GM18873 (cell line): Measurements from ENCODE around the gene CBX5.
"Not testable (repeated sequence)": the region's sequence is repeated elsewhere in the genome, so short reads cannot be mapped to it uniquely, and the experiment has no call there.

Source experiments
- ATAC-seq: cut with Tn5 transposase; IDR thresholded peaks from one replicate; pipeline ENCODE4 v1.9.1; 2021; ENCODE audit warnings: mild to moderate bottlenecking, moderate library complexity, moderate number of reproducible peaks; ENCODE audit not compliant: unreplicated experiment, low FRiP score

The CBX5 gene

DNA sequence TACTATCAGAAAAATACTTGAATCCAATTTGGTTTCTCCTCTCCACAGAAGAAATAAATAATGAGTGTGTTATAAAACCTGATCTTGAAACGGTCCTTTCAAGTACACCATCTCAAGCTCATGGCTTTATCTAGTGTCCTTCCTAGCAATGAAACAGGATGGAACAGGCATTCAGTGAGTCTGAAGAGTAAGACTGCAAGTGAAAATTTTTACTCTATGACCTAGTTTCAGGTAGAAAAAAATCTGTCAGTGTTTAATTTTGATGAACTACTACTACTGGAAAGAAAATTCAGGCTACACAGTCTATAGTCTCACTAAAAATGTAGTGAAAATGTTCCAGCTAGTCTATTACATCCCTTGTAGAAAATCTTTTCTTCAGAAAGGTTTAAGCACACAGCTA lies 7.7 kb downstream of the CBX5 start:
- ATAC-seq = no peak

DNA sequence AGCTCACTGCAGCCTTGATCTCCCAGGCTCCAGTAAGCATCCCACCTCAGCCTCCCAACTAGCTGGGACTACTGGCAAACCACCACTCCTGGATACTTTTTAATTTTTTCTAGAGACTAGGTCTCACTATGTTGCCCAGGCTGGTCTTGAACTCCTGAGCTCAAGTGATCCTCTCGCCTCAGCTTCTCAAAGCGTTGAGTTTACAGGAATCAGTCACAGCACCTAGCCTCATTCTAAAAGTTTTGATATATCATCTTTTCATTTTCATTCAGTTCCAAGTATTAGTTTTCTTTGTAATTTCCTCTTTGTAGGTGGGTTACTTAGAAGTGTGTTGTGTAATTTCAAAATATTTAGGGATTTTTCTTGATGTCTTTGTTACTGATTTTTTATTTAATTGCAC lies 9.6 kb downstream of the CBX5 start:
- no peak for ATAC-seq

DNA sequence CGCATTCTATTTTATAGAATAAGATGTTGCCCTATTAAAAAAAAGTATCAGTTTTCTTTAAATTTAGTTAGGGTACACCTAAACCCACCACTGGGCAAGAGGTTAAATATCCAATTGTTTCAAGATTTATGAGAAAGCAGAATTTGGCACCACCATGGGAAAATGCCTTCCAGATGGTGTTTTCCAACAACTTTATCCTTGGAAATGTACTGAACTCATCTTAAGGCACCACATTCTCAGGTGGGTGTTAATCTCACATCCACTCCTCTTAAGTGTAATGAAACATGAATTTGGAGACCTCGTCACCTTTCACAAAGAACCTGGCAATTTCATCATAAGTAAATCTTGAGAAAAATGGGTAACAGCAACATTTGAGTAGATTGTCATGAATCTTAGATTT lies 13.1 kb downstream of the CBX5 start:
- no peak for ATAC-seq

DNA sequence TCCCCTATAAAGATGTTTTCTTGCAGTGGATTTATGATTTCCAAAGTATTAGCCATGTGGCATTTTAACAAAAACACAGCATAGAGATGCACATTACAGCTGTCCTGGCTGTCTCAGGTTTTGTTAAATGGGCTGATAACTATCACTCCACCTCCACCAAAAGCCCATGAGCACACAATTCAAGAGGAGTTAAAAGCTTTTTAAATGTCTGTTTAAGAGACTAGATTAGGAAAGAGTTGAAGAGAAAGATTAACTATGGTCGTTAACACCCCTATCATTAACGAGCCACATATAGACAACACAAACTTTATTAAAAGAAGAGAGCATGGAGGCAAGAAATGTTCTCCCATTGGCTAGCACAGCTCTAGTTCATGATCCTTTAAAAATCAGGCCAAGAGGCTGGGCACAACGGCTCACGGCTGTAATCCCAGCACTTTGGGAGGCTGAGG lies 14.5 kb downstream of the CBX5 start:
- no peak for ATAC-seq

DNA sequence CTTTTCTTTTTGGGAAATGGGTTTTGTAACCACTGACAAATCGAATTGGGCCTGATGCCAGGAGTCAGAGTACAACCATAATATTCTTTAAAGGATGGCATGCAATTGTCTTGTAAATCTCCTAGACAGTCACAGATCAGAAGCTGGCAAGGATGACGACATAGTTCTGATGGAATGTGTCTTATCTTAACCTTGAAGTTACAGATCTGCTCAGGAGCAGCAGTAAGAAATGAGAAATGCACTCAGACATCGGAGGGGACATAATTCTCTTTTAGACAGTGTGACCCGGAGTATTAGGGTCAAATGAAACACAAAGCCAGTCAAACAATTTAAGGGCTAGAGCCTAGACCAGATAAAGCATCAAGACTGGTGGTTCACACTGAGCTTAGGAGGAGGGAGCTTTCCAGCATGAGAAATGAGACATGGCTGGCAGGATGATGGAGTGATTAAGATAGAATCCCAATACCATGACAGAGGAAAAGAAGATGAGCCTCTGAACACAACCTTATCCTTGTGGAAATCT lies 17.5 kb downstream of the CBX5 start:
- ATAC-seq = no peak

DNA sequence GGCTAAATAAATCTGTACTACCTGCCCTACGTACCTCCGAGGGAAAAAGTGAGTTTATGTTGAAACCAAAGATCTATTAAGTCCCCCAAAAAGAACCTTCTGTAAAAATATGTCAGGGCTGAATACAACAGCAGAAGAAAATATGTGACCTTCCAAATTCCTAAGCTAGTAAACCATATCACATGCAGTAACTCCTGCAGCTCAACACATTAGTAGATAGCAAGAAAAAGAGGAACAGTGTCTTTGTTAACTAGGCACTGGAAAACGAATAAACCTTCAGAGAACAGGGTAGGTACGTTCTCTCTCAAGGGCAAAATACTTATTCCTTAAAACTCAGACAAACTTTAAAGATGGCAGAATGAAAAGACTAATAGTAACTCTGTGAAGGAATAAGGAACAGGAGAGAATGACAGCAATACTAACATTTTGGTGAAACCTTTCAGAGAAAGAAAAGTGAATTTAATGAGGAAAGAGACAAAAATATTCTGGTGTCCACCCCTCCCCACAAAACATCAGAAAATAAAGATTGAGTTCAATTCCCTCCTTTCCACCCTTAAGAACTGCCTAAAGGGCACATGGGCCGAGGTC lies 18.0 kb downstream of the CBX5 start:
- ATAC-seq = no peak

DNA sequence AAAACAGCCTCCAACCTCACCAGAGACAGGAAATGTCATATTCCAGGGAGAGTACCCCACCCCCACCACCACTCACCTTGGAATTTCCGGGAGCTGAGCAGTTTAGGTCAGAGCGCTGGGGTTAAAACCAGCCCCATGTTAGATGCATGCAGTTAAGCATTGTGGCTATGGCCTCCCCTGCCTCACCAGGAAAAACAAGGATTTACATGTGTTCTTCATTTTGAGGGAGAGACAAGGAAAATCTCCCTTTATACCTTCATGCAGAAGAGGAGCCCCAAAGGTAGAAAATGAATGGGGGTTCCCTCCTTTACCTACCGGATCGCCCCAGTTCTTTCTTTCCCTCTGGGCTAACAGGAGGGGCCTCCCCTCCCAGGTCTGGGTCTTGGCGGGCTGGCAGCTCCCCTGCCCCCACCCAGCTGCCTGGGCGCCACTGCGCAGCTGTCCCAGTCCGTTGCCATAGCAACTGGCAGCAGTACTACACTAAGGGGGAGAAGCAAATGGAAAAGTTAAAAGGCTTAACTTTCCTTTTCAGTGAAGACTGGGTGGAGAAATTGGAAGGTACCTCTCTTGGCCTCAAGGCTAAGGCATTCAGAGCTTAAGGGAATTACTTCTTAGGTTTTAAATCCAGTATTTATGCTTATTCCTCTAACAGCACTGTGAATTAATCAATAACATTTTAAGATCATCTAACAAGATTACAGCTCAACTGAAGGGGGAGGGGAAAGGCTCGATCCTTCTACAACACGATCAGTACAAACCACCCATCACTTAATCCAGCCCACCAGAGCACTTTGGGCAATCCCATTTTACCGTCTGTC lies 20.5 kb downstream of the CBX5 start:
- ATAC-seq = peak; percentile 52

DNA sequence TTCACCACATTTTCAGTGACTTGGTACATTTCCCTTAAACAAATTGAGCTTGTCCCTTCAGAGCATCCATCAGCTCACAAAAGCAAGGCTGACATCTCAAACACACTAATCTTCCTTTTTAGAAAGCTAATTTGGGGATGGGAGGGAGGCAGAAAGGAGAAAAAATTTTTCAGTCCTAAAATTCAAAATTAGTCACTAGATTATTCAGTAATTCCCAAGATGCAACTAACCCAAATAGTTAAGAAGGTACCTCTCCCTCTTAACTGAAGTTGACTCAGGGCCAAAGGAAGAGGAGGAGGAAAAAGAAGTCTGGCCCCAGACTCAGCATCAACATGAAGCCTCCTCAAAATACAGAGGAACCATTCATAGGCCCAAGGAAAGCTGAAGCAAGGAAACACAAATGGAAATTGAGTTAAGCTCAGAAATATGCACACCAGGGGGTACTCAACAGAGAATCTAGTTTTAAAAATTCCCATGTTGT lies 21.7 kb downstream of the CBX5 start:
- ATAC-seq = no peak

DNA sequence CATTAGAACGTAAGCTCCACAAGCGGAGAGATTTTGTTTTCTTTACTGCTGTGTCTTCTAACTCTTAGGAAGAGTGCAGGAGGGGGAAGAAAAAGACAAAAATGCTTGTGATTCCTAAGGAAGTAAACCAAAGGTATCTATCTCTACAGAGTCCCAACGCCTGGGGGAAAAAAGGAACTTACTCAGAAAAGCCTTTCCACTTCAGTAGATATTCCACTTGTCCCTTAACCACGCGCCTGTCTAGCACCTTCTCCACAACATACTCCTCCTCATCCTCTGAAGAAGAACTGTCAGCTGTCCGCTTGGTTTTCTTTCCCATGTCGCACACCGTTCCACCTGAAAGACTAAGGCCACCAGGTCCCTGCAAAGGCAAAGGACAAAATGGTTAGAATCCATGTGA lies 22.6 kb downstream of the CBX5 start:
- no peak for ATAC-seq

DNA sequence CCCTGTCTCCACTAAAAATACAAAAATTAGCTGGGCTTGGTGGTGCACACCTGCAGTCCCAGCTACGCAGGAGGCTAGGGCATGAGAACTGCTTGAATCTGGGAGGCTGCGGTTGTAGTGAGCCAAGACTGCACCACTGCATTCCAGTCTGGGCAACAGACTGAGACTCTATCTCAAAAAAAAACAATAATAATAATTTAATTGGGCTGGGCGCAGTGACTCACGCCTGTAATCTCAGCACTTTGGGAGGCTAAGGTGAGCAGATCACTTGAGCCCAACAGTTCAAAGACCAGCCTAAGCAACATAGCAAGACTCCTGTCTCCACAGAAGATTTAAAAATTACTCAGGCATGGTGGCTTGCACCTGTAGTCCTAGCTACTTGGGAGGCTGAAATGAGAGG lies 26.7 kb downstream of the CBX5 start:
- ATAC-seq = no peak

DNA sequence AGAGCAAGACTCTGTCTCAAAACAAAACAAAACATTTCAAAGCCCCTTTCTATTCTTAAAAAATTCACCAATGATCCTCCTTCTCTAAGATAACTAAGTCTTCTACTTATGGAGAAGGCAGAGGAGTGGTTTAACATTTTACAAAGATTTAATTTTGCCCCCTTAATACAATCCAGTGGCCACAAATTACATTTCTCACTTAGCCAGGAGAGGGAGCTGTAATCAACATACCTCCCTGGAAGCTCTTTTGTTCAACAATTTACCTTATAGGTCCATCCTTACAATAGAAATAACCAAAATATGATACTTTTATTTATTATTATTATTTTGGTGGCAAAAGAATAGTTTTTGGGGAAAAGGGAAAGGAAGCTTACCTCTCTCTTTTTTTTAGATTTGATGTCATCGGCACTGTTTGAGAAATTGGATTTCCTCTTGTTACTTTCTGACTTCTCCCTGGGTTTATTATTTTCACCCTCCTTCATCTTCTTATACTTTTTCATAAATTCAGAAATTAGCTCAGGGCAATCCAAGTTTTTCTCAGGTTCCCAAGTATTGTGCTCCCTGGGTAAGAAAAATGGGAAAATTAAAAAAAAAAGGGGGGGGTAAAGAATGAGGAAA lies 28.1 kb downstream of the CBX5 start:
- ATAC-seq = no peak

DNA sequence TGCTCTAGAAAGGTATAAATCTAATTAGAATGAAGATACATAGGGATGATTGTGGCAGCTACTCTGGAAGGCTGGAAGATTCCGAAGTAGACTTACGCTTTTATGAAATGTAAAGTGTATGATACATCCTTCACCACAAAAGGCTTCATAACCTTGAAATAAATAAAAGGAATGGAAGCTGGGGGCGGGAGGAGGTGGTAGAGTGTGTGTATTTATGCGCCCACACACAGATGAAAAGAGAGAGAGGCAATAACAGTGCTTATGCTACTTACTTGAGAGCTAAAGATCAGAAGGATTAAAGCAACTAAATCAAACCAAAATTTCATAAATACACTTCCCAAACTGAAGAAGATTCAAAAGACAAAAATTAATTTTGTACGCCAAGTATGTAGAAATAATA lies 30.4 kb downstream of the CBX5 start:
- no peak for ATAC-seq

DNA sequence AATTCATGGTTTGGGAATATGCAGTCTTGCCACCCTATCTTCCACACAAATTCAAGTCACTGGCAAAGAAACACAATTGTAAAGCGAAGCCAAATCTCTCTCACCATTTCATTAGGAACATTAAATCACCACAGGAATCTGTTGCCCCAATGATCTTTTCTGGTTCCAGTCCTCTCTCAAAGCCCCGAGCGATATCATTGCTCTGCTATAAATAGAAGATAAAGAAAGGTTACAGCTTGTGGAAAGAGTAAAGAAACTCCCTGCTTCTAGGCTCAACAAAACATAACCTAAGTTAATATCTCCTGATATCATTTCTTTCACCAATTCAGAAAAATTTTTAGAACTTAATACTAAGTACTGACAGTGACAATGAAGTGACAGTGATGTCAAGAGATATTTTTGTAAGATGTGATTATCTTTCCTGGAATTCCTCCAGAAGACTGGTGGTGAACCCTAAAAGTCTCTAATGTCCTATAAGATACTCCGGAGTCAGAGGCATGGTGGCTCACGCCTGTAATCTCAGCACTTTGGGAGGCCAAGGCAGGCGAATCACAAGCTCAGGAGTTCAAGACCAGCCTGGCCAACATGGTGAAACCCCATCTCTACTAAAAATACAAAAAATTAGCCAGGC lies 33.8 kb downstream of the CBX5 start:
- ATAC-seq = no peak

DNA sequence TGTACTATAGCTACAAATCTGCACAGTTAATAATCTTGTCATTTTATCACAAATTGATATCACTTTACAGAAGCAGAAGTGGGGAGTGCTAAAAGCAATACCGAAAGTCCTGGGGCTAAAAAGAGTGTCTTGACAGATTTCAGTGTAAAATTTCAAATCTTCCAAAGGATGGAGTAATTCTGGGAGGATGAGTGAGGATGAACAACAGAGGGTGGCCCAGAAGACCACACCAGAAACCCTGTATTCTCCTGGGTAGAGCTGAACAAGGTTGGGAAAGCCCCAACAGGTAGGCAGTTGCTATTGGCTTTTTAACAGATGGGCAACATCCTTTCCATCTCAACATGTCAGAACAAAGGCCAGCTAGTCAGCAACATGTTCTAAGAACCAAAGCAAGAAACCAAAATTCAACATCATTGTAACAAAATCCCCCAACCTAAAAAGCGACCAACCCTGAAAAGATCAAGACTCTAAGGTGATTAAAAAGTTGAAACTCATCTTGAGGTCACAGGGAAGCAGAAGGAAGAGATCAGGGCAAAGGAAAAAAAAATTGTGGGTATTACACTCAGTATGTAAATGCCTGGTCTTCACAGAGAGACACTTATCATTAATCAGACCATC lies 38.8 kb downstream of the CBX5 start:
- ATAC-seq = no peak

DNA sequence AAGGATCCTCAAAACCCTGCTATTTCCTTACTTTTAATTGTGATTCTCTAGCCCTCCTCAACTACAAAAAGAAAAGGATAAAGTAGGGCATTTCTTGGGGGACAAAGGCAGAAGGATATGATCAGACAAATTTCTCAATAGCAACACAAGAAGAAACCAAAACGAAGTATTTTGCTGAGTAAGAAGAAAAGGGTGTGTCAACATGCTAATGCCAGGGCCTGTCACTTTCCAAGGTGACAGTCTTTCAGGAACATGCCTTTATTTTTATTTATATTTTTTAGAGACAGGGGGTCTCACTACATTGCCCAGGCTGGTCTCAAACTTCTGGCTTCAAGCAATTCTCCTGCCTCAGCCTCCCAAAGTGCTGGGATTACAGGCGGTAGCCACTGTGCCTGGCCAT lies 39.8 kb downstream of the CBX5 start:
- ATAC-seq = no peak

DNA sequence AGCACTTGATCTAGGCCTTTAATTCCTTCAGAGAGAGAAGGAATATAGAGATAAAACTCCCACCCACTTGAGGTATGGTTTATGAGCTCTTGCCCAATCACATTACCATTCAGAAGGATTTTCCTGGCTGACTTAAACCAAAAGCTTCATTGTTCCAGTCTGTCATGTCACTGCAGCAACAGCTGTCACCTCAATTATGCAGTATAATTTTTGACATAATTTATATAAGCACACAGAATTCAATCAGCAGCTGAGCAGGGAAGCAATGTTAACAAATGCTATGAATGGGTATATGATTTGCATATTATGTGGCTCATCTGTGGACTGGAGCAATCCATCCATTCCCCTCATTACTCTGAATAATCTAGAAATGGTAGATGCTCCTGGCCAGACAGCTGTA lies 40.3 kb downstream of the CBX5 start:
- ATAC-seq = no peak

DNA sequence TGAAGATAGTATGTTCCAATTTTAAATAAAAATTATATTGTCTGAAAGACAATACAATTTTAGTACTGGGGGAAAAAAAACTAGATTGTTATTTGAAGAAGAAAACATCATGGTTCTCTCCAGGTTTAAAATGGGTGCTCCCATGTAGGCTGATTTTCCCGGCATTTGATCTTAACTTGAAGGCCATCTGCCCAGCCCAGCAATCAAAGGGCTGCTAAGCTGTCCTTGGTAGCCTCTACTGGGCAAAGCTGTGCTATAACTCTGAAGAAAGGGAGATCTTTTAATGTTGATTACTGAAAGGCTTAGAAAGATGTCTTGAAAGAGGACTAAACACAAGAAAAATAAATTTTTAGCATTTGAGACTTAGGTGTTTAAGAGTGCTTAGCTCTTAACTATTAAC lies 41.4 kb downstream of the CBX5 start:
- no peak for ATAC-seq

DNA sequence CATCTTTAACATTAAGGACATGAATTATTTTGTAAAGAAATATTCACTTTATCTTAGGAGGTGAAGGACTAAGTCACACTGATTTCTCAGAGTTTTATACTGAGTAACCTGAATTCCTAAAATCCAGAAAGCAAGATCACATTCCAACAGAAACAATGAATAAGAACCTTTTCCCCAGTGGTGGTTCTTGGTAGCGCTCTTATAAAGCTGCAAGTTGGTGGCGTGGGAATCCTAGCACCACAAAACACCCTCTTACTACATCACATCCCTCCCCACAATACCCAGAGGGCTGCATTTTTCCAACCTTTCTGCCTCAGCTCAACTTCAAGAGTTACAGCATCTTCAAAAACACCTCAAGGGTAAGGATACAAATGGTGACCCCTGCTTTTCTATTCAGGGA lies 47.1 kb downstream of the CBX5 start:
- ATAC-seq = no peak

DNA sequence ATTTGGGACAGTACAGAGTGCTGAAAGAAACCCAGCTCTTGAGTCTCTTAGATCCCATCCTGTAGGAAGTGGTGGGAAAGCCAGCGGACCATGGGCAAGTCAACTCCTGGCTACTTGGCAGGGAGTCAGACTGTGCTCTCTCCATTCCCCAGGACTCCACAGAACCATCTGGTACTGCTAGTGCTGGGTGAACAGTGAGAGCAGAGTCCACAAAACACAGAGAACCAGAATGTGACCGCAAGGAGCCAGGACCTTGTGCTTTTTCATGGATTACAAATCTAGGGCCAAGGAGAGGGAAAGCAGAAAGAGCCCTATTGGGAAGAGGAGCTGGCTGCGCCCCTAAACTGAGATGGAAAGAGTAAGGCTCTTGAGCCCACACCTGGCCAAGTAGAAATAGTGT lies 48.7 kb downstream of the CBX5 start:
- not testable (repeated sequence) for ATAC-seq

DNA sequence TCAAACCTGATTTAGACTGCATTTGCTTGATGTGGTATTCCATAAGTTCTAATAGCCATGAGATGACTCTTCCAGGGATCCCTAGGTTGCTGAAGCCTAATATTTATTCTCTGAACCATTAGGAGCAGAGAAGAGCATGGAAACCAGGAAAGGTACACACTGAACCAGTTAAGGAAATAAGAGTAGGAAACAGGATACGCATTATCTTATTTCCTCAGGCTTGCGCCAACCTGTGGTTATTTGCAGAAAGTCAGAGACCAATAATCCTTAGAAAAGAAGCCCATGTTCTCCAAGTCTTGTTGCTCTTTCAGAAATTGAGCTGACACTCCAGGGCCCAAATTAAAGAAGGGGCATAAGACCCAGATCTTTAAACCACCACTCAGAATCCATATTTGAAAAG lies 49.4 kb downstream of the CBX5 start:
- ATAC-seq = no peak
